Measurements from ENCODE around the gene TVP23C.

TVP23C gene

GRCh38 chr17:15465045-15465701, 98.1 kb downstream of the TVP23C start:
- TF ChIP-seq CTCF (IDR thresholded peaks at IDR 0.05) = no peak
- TF ChIP-seq ZFX (IDR thresholded peaks at IDR 0.05; ENCODE audit: borderline replicate concordance) = no peak
- H3K27ac ChIP-seq = no peak overlapping the region

- TF ChIP-seq CTCF (IDR thresholded peaks at IDR 0.05) (no peak), ZFX (IDR thresholded peaks at IDR 0.05; ENCODE audit: borderline replicate concordance) (no peak)
- no peak overlapping the region for H3K27ac ChIP-seq
Measured at GRCh38 chr17:15464231-15464985, 98.9 kb downstream of the TVP23C start.

GRCh38 chr17:15462976-15463772, 100.1 kb downstream of the TVP23C start:
- TF ChIP-seq ZFX (IDR thresholded peaks at IDR 0.05; ENCODE audit: borderline replicate concordance) = no peak
- TF ChIP-seq CTCF (IDR thresholded peaks at IDR 0.05) = no peak
- no peak overlapping the region for H3K27ac ChIP-seq

GRCh38 chr17:15457723-15458094, 105.6 kb downstream of the TVP23C start:
- H3K27ac ChIP-seq = no peak overlapping the region
- TF ChIP-seq ZFX (IDR thresholded peaks at IDR 0.05; ENCODE audit: borderline replicate concordance) = no peak
- no peak for TF ChIP-seq CTCF (IDR thresholded peaks at IDR 0.05)

- no peak for TF ChIP-seq CTCF (IDR thresholded peaks at IDR 0.05)
- TF ChIP-seq ZFX (IDR thresholded peaks at IDR 0.05; ENCODE audit: borderline replicate concordance) = no peak
- H3K27ac ChIP-seq = no peak overlapping the region
Measured at GRCh38 chr17:15456972-15457722, 106.1 kb downstream of the TVP23C start.

- no peak overlapping the region for H3K27ac ChIP-seq
- no peak for TF ChIP-seq ZFX (IDR thresholded peaks at IDR 0.05; ENCODE audit: borderline replicate concordance)
- no peak for TF ChIP-seq CTCF (IDR thresholded peaks at IDR 0.05)
Measured at GRCh38 chr17:15456496-15456895, 106.8 kb downstream of the TVP23C start.

Measured in 22Rv1 (cell line).